Fibroblast of pulmonary artery (primary cell): ENCODE data around the gene S100A11.

Experiments used
- DNase-seq: peaks from one replicate; pipeline ENCODE4 v3.0.0-alpha.2; 2010; ENCODE audit warnings: low read depth
- H3K4me3 ChIP-seq: replicated peaks from 2 replicates; pipeline ENCODE4 v1.5.1; 2011; ENCODE audit warnings: low read depth, mild to moderate bottlenecking, control low read depth, low read length, moderate library complexity
- TF ChIP-seq, protein P1 (sequence below): IDR thresholded peaks from 2 replicates; pipeline ENCODE4 v1.5.1; 2011; ENCODE audit warnings: mild to moderate bottlenecking, control low read depth, low read length, inconsistent platforms; ENCODE audit errors: missing control alignments

S100A11 gene

DNA sequence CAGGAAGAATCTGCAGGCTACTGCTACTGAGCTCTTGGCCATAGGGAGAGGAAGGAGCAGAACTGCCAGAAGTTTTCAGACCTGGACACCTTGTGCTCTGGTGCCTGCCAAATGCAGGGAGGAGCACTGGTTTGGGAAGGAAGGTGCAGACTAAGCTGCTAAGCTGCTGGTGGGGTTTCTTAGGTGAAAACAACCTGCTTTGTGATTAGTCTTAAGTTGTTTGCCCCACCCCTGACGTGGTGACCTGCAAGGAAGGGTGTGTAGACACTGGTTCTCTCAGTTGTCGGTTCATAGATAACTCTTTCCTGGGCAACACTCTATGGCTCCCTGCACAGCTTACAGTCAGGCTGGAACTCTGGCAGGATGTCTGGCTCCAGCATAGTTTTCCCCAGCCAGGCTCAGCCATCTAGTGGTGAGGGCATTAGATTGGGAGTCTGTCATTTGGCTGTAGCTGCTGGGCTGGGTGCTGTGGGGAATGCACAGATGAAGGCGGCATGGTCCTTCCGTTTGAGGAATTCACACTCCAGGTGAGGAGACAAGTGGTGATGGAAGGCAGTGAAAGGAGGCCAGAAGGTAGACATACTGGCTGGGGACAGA is 32.9 kb downstream of the S100A11 start:
- DNase-seq, result no peak
- TF ChIP-seq, protein P1, sequence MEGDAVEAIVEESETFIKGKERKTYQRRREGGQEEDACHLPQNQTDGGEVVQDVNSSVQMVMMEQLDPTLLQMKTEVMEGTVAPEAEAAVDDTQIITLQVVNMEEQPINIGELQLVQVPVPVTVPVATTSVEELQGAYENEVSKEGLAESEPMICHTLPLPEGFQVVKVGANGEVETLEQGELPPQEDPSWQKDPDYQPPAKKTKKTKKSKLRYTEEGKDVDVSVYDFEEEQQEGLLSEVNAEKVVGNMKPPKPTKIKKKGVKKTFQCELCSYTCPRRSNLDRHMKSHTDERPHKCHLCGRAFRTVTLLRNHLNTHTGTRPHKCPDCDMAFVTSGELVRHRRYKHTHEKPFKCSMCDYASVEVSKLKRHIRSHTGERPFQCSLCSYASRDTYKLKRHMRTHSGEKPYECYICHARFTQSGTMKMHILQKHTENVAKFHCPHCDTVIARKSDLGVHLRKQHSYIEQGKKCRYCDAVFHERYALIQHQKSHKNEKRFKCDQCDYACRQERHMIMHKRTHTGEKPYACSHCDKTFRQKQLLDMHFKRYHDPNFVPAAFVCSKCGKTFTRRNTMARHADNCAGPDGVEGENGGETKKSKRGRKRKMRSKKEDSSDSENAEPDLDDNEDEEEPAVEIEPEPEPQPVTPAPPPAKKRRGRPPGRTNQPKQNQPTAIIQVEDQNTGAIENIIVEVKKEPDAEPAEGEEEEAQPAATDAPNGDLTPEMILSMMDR, result peak; percentile 29
- no peak overlapping the region for H3K4me3 ChIP-seq

DNA sequence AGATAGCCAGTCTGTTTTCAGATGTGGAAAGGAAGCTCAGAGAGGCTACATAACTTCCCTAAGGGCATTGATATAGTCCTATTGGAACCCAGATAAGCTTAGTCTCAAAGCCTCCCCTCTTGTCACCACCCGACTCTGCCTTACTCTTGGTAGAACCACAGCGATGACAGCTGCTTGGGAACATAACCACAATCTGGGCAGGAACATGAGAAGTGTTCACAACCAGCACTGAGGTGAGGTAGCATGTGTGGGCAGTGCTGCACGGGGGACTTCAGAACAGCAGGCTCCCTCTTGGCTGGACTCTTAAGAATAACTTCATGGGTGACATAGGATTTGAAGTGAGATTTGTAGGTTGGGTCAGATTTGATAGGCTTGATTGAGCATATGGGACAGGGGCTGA is 33.8 kb downstream of the S100A11 start:
- H3K4me3 ChIP-seq, result no peak overlapping the region
- DNase-seq, result no peak
- TF ChIP-seq, protein P1, result no peak

DNA sequence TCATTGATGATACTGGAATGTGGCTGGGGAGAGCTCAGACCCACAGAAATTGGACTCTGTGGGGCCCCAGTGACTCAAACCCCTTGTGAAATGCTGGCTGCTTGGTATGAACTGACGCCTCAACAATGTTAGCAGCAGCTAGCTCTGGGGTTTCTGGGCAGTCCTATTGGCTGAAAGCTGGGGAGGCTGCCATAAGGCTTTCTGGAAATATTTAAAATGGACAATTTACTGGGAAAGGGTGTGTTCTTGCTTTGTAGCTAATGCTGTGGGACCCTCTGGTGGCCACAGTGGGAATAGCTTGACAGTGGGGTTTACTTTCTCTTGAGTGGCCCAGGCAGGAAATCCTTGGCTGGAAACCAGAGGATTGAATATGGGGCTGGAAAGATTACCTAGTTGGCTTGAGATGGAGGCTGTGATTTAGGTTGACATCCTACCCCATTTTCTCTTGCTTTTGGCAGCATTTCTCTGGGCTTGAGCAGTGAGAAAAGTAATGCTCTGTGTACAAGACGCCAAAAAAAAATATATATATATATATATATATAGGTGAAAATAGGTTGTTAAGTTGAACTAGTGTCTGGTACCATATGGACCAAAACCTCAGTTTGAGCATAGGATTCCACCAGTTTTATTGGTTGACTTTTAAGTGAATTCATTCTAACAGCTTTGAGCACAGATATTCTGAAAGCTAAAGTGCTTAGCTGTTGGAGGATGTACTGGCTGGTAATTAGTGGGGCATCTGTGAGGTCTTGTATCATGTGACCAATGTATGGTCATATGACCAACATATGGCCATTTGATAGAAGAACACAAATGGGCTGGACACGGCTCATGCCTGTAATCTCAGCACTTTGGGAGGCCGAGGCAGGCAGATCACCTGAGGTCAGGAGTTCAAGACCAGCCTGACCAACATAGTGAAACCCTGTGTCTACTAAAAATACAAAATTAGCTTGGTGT is 34.9 kb downstream of the S100A11 start:
- DNase-seq, result peak; percentile 95
- H3K4me3 ChIP-seq, result no peak overlapping the region
- TF ChIP-seq, protein P1, result peak; percentile 97

DNA sequence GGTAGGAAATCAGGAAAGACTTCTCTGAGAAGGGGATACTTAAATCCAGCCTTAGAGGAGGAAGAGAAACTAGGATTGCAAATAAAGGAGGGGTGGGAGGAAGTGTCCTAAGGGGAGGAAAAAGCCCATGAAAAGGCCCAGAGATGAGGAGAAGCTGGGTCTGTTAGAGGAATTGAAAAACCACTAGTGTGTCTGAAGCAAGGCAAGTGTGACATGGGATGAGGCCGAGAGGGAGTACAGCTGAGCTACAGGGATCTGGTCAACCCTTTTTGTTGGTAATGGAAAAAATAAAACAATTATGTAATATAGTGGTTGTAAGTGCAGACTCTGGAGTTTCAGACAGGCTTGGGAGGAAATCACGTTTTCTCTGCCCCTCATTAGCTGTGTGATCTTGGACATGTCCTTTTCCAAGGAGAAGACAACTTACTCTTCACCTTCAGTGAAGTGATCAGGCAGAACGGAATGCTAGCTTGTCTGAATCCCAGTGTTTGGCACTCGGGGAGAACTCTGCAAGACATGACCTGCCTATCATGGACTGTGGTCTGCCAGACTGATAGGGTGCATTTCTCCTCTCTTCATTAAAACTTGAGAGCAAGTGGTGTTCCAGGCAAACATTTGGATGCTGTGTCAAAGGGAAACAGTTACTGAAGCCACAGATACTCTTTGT is 35.7 kb downstream of the S100A11 start:
- no peak overlapping the region for H3K4me3 ChIP-seq
- TF ChIP-seq, protein P1, result no peak
- no peak for DNase-seq

DNA sequence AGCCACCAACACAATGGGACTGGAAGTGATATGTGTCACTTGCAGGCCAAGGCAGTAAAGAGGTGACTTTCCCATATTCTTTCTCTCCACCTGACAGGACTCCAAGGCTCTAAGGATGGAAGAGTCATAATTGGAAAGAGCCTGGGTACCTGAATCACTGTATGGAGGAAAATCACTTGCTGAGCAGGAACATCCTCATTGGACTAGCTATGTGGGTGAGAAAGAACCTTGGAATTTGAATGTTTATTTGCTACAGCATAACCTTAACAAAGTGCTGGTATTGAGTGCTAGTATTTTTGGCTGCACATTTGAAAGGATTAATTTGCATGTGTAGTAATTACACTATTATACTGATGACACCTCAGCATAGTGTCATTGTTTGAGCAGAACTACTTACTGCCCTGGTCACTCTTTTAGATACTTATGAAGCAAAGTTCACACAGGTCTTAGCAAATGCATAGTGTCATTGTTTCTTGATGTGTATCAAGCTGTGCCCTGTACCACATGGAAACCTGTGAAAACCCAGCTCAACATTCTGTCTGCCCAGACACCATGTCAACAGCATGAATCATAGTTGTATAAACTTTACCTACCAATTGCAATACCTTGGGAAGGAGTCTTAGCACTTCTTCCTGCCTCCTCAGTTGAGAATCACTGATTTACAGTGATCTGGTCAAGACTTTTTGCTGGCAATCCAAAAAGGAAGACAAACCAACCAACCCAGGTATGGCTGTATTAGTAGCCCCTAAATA is 38.0 kb downstream of the S100A11 start:
- TF ChIP-seq, protein P1, result no peak
- no peak for DNase-seq
- H3K4me3 ChIP-seq, result no peak overlapping the region

DNA sequence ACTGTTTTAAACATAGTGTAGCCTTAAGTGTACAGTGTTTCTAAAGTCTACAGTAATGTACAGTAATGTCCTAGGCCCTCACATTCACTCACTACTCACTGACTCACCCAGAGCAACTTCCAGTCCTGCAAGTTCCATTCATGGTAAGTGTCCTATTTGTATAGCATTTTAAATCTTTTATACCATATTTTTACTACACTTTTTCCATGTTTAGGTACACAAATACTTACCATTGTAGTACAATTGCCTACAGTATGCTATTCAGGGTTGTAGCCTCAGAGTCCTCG is 39.6 kb downstream of the S100A11 start:
- TF ChIP-seq, protein P1, result no peak
- no peak overlapping the region for H3K4me3 ChIP-seq
- no peak for DNase-seq
